HEK293T (cell line): ENCODE data around the gene ZNF367.
A peak's percentile ranks its signal among the peaks of the same experiment; 100 is the strongest.
"Not testable (repeated sequence)": the region's sequence is repeated elsewhere in the genome, so short reads cannot be mapped to it uniquely, and the experiment has no call there.

Experiments
- CTCF ChIA-PET: fragments of 350-600 bp; formaldehyde crosslinking; extraction: SDS; loops from one replicate; lab custom pipeline; 2021; ENCODE audit warnings: antibody characterized with exemption, inconsistent platforms; lab: Yijun Ruan, JAX
- POLR2A ChIA-PET: fragments of 350-600 bp; formaldehyde crosslinking; extraction: SDS; loops from one replicate; lab custom pipeline; 2020; ENCODE audit warnings: antibody characterized with exemption, inconsistent platforms; lab: Yijun Ruan, JAX
- DNase-seq: peaks from one replicate; pipeline ENCODE4 v3.0.0; 2012; ENCODE audit warnings: mixed read lengths; ENCODE audit errors: extremely low spot score
- ARNT ChIP-seq: fragments of 450-650 bp; IDR thresholded peaks from 2 replicates; pipeline ENCODE4 v1.6.1; 2017; ENCODE audit warnings: mild to moderate bottlenecking
- BHLHE40 ChIP-seq: fragments of 450-650 bp; IDR thresholded peaks from 2 replicates; pipeline ENCODE4 v1.6.1; 2016; ENCODE audit warnings: mild to moderate bottlenecking, moderate library complexity, borderline replicate concordance
- CTBP1 ChIP-seq: fragments of 450-650 bp; IDR thresholded peaks from 2 replicates; pipeline ENCODE4 v1.6.1; 2016; ENCODE audit warnings: borderline replicate concordance
- ELF4 ChIP-seq: fragments of 450-650 bp; IDR thresholded peaks from 2 replicates; pipeline ENCODE4 v1.6.1; 2017; ENCODE audit warnings: antibody characterized with exemption
- FOXA1 ChIP-seq: fragments of 450-650 bp; IDR thresholded peaks from 2 replicates; pipeline ENCODE4 v1.6.1; 2016; ENCODE audit warnings: mild to moderate bottlenecking
- FOXK2 ChIP-seq: fragments of 450-650 bp; IDR thresholded peaks from 2 replicates; pipeline ENCODE4 v1.6.1; 2016; ENCODE audit warnings: mild to moderate bottlenecking
- FOXM1 ChIP-seq: fragments of 450-650 bp; IDR thresholded peaks from 2 replicates; pipeline ENCODE4 v1.6.1; 2017; ENCODE audit warnings: mild to moderate bottlenecking, borderline replicate concordance
- HDGF ChIP-seq: fragments of 450-650 bp; IDR thresholded peaks from 2 replicates; pipeline ENCODE4 v1.6.1; 2017; ENCODE audit warnings: antibody characterized with exemption, borderline replicate concordance
- L3MBTL2 ChIP-seq: fragments of 450-650 bp; conservative IDR thresholded peaks from 2 replicates; pipeline ENCODE4 v1.6.1; 2016; ENCODE audit warnings: mild to moderate bottlenecking
- LEF1 ChIP-seq: fragments of 450-650 bp; IDR thresholded peaks from 2 replicates; pipeline ENCODE4 v1.6.1; 2017; ENCODE audit warnings: mild to moderate bottlenecking, borderline replicate concordance
- NFRKB ChIP-seq: fragments of 450-650 bp; IDR thresholded peaks from 2 replicates; pipeline ENCODE4 v1.6.1; 2016; ENCODE audit warnings: mild to moderate bottlenecking, moderate library complexity
- SP1 ChIP-seq: fragments of 450-650 bp; IDR thresholded peaks from 2 replicates; pipeline ENCODE4 v1.6.1; 2017
- SUZ12 ChIP-seq: fragments of 450-650 bp; IDR thresholded peaks from 2 replicates; pipeline ENCODE4 v1.6.1; 2016; ENCODE audit warnings: mild to moderate bottlenecking
- TARDBP ChIP-seq: fragments of 450-650 bp; IDR thresholded peaks from 2 replicates; pipeline ENCODE4 v1.6.1; 2016
- ZNF384 ChIP-seq: fragments of 450-650 bp; IDR thresholded peaks from 2 replicates; pipeline ENCODE4 v1.6.1; 2016
- TF ChIP-seq, protein P1 (sequence below): fragments of 450-650 bp; IDR thresholded peaks from 2 replicates; pipeline ENCODE4 v1.6.1; 2016

ZNF367 gene

GRCh38 chr9:96360976-96361375 is 57.2 kb downstream of the ZNF367 start:
- DNase-seq, result no peak
- POLR2A ChIA-PET, result no interaction called here
- TF ChIP-seq FOXM1, result no peak
- no peak for TF ChIP-seq TARDBP
- no peak for TF ChIP-seq CTBP1
- TF ChIP-seq ZNF384, result no peak
- TF ChIP-seq SUZ12, result no peak
- no peak for TF ChIP-seq BHLHE40
- TF ChIP-seq, protein P1, sequence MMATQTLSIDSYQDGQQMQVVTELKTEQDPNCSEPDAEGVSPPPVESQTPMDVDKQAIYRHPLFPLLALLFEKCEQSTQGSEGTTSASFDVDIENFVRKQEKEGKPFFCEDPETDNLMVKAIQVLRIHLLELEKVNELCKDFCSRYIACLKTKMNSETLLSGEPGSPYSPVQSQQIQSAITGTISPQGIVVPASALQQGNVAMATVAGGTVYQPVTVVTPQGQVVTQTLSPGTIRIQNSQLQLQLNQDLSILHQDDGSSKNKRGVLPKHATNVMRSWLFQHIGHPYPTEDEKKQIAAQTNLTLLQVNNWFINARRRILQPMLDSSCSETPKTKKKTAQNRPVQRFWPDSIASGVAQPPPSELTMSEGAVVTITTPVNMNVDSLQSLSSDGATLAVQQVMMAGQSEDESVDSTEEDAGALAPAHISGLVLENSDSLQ, result no peak
- no peak for TF ChIP-seq LEF1
- CTCF ChIA-PET, result no interaction called here

- POLR2A ChIA-PET, CTCF ChIA-PET, DNase-seq: not testable (repeated sequence)
Observed at GRCh38 chr9:96360523-96360922, 57.6 kb downstream of the ZNF367 start.

GRCh38 chr9:96350866-96351265 is 67.3 kb downstream of the ZNF367 start:
- ChIA-PET CTCF (no interaction called here), POLR2A (no interaction called here)
- DNase-seq, result no peak
- TF ChIP-seq TARDBP, result no peak
- TF ChIP-seq FOXK2, result no peak
- no peak for TF ChIP-seq BHLHE40
- TF ChIP-seq, protein P1, result no peak

DNA sequence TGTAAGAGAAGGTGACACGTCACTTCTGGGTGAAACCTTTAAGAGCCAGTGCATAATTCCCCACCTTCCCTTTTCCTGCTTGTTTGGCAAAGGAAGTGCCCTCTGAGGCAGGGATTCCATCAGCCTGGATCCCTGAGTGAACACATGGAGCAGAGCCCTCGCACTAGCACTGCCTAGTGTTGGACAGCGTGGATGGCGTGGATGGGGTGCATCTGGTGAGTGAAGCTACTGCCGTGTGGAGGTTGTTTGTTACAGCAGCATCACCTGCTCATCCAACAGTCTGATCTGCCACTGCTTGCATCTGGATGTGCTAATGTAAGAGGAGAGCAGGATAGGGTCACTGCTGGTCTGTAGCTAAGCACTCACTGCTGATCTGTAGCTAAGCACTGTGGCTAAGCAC is 69.9 kb downstream of the ZNF367 start:
- no peak for TF ChIP-seq ELF4
- TF ChIP-seq FOXM1, result no peak
- no peak for TF ChIP-seq FOXK2
- no peak for TF ChIP-seq LEF1
- TF ChIP-seq NFRKB, result no peak
- TF ChIP-seq SP1, result no peak
- TF ChIP-seq L3MBTL2, result no peak
- TF ChIP-seq TARDBP, result no peak
- TF ChIP-seq ZNF384, result no peak
- TF ChIP-seq HDGF, result no peak
- ChIA-PET POLR2A (no interaction called here), CTCF (no interaction called here)
- DNase-seq, result no peak

DNA sequence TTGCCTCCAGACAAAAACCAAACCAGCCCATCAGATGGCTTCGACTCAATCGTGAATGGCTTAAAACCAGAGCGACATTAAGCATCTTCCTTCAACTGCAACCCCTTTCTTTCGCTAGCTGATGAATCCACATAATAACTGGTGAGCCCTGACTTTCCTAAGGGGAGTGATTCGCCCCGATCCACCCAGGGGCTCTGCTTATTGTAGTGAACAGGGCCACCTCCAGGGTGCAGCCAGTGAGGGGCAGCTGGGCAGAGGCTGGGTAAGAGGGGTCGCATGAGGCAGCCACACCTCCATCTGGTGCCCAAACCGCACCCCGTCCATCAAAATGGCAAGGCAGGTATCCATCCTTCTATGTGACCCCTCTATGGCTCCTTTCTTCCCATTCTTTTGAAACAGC is 72.6 kb downstream of the ZNF367 start:
- POLR2A ChIA-PET, result no interaction called here
- CTCF ChIA-PET, result no interaction called here
- TF ChIP-seq FOXM1, result no peak
- TF ChIP-seq ARNT, result no peak
- TF ChIP-seq SUZ12, result no peak
- no peak for TF ChIP-seq SP1
- TF ChIP-seq ZNF384, result no peak
- TF ChIP-seq, protein P1, result no peak
- TF ChIP-seq CTBP1, result no peak
- TF ChIP-seq BHLHE40, result no peak
- TF ChIP-seq NFRKB, result no peak
- TF ChIP-seq TARDBP, result no peak
- no peak for TF ChIP-seq HDGF
- no peak for TF ChIP-seq L3MBTL2
- no peak for TF ChIP-seq FOXK2
- TF ChIP-seq ELF4, result no peak
- TF ChIP-seq FOXA1, result no peak
- no peak for TF ChIP-seq LEF1
- no peak for DNase-seq

- ChIA-PET CTCF (interaction anchor here (1.9 kb wide), 1 partner anchor 17 kb away, joined by 7 read pairs; no protein-coding TSS in a partner anchor), POLR2A (no interaction called here)
- DNase-seq, result peak; percentile 27
Observed at GRCh38 chr9:96344458-96345180, 73.6 kb downstream of the ZNF367 start.

More at GRCh38 chr9:96344458-96345180, 73.6 kb downstream of the ZNF367 start:
- TF ChIP-seq FOXM1 (no peak), TARDBP (no peak), NFRKB (no peak), ZNF384 (peak; percentile 56; the same call in 1 of the 2 replicates), ELF4 (no peak)
